GM12878 (cell line): ENCODE measurements around the gene XRCC6. TPM values are rescaled to one million over a fixed set of nuclear protein-coding genes. Genes with fewer than 3 reads are reported as not detected.

Experiments used
- ATAC-seq: fragments of 200-7000 bp; cut with Tn5 transposase; 3 replicates; pipeline ENCODE4 v1.9.1; 2020; ENCODE audit warnings: mild to moderate bottlenecking, moderate library complexity
- BruUV-seq: library from RNA; stranded (reverse); fragments of 400-500 nt; replicated peaks from 2 replicates; lab custom pipeline; 2021; lab: Mats Ljungman, UMichigan
- CTCF ChIA-PET: fragments of 300-600 bp; sonication (Branson Sonifier 250); formaldehyde crosslinking; extraction: SDS; loops from one replicate; lab custom pipeline; 2021; ENCODE audit warnings: inconsistent platforms; lab: Yijun Ruan, JAX
- POLR2A ChIA-PET: fragments of 350-600 bp; formaldehyde crosslinking; extraction: SDS; loops from one replicate; lab custom pipeline; 2021; ENCODE audit warnings: inconsistent platforms; lab: Charles Lee
- RAD21 ChIA-PET: fragments of 300-600 bp; sonication (Branson Sonifier 250); formaldehyde crosslinking; loops from one replicate; lab custom pipeline; 2023; ENCODE audit warnings: antibody characterized with exemption; ENCODE audit not compliant: unreplicated experiment; lab: Charles Lee
- SMC1A ChIA-PET: fragments of 300-600 bp; sonication (Branson Sonifier 250); formaldehyde crosslinking; loops from one replicate; lab custom pipeline; 2023; ENCODE audit not compliant: unreplicated experiment, uncharacterized antibody; lab: Charles Lee
- DNase-seq: peaks from one replicate; pipeline ENCODE4 v3.0.0-alpha.2; 2011; ENCODE audit warnings: low read depth, low spot score
- FAIRE-seq: peaks from 3 replicates; lab custom pipeline; 2011; peaks lifted over from hg19 to GRCh38; lab: Jason Lieb, UNC
- H2AFZ ChIP-seq: 2 replicates; pipeline ENCODE4 v1.6.0; 2011; ENCODE audit warnings: low read depth, low read length, control low read depth; ENCODE audit not compliant: control insufficient read depth
- H3K27ac ChIP-seq: 2 replicates; pipeline ENCODE4 v1.5.1; 2011; ENCODE audit warnings: control low read depth; ENCODE audit not compliant: control insufficient read depth, insufficient read depth
- H3K27me3 ChIP-seq, 2 experiments: replicated peaks in 1 of 2; 2 replicates each; pipeline versions ENCODE4 v1.6.0 to v1.6.1; 2011; ENCODE audit warnings: low read length in 1 of 2; ENCODE audit not compliant: control insufficient read depth in 2 of 2, insufficient read depth in 2 of 2
- H3K36me3 ChIP-seq, 2 experiments: 2 replicates each; pipeline ENCODE4 v1.5.1; 2011; ENCODE audit warnings: low read length in 1 of 2; ENCODE audit not compliant: control insufficient read depth in 2 of 2, insufficient read depth in 2 of 2
- H3K4me1 ChIP-seq: 2 replicates; pipeline ENCODE4 v1.6.1; 2011; ENCODE audit warnings: mild to moderate bottlenecking, low read length, moderate library complexity, mixed read lengths; ENCODE audit not compliant: control insufficient read depth, insufficient read depth
- H3K4me2 ChIP-seq: 2 replicates; pipeline ENCODE4 v1.6.0; 2011; ENCODE audit warnings: control low read depth; ENCODE audit not compliant: control insufficient read depth, insufficient read depth
- H3K4me3 ChIP-seq: fragments of 200-600 bp; sonication (generic); 2 replicates; pipeline ENCODE4 v1.5.1; 2016
- H3K79me2 ChIP-seq: 2 replicates; pipeline ENCODE4 v1.6.0; 2011; ENCODE audit warnings: low read length; ENCODE audit not compliant: control insufficient read depth, insufficient read depth
- H3K9ac ChIP-seq: 2 replicates; pipeline ENCODE4 v1.8.0; 2011; ENCODE audit warnings: low read length, control low read depth, mixed read lengths; ENCODE audit not compliant: control insufficient read depth, insufficient read depth
- H3K9me3 ChIP-seq: replicated peaks from 3 replicates; pipeline ENCODE4 v1.5.1; 2011; ENCODE audit warnings: mild to moderate bottlenecking, low read length; ENCODE audit not compliant: control insufficient read depth, insufficient read depth
- H4K20me1 ChIP-seq: 2 replicates; pipeline ENCODE4 v1.6.0; 2011; ENCODE audit not compliant: control insufficient read depth, insufficient read depth
- ATF7 ChIP-seq: fragments of 450-650 bp; IDR thresholded peaks from 2 replicates; pipeline ENCODE4 v1.6.1; 2016; ENCODE audit warnings: low read depth, mild to moderate bottlenecking
- CBX5 ChIP-seq: sonication (generic); IDR thresholded peaks from 2 replicates; pipeline ENCODE4 v1.6.1; 2016; ENCODE audit warnings: low read depth, moderate library complexity, mild to moderate bottlenecking, inconsistent platforms
- CHD2 ChIP-seq: IDR thresholded peaks from 2 replicates; pipeline ENCODE4 v1.6.1; 2011; ENCODE audit warnings: low read depth, low read length, improper control_type of control experiment, borderline replicate concordance
- GABPA ChIP-seq: IDR thresholded peaks from 2 replicates; pipeline ENCODE4 v1.6.1; 2014; ENCODE audit warnings: antibody characterized with exemption, low read depth, mild to moderate bottlenecking, inconsistent platforms
- HDAC6 ChIP-seq: fragments of 200-600 bp; sonication (generic); IDR thresholded peaks from one replicate; pipeline ENCODE4 v1.8.0; 2017; ENCODE audit warnings: antibody characterized with exemption; ENCODE audit not compliant: unreplicated experiment
- MEF2A ChIP-seq: IDR thresholded peaks from 2 replicates; pipeline ENCODE4 v1.6.1; 2011; ENCODE audit warnings: low read depth, mild to moderate bottlenecking, low read length, moderate library complexity; ENCODE audit not compliant: insufficient read depth
- SIX5 ChIP-seq: IDR thresholded peaks from 2 replicates; pipeline ENCODE4 v1.6.1; 2011; ENCODE audit warnings: mild to moderate bottlenecking, low read depth, low read length, moderate library complexity; ENCODE audit not compliant: severe bottlenecking
- TCF12 ChIP-seq: IDR thresholded peaks from 2 replicates; pipeline ENCODE4 v1.6.1; 2011; ENCODE audit warnings: low read depth, mild to moderate bottlenecking, low read length
- ZNF274 ChIP-seq: IDR thresholded peaks from one replicate; pipeline ENCODE4 v1.8.0; 2011; ENCODE audit not compliant: insufficient read length, insufficient read depth
- ZNF622 ChIP-seq: fragments of 450-650 bp; IDR thresholded peaks from 2 replicates; pipeline ENCODE4 v1.6.1; 2017; ENCODE audit warnings: mild to moderate bottlenecking, inconsistent platforms
- WGBS: methylation state at CpG from one replicate; pipeline ENCODE4 v1.1.6; 2016; ENCODE audit warnings: low lambda C conversion rate; ENCODE audit not compliant: insufficient replicate concordance, insufficient coverage; ENCODE audit errors: missing lambda C conversion rate; 5-methylcytosine and 5-hydroxymethylcytosine counted together
- in situ Hi-C: fragments of 300-500 bp; cut with MboI; formaldehyde crosslinking; loops from 9 replicates; pipeline ENCODE4 v1.14.3; 2018; ENCODE audit warnings: mixed read lengths
- intact Hi-C: fragments of 100-400 bp; cut with micrococcal nuclease; formaldehyde crosslinking; loops from one replicate; pipeline ENCODE4 v1.14.2; 2022; ENCODE audit not compliant: unreplicated experiment
- polyA plus RNA-seq, 11 experiments: library from polyadenylated mRNA; depleted of rRNA in 4 of 11; unstranded in 6 of 11; stranded (reverse) in 5 of 11; fragments of >200 nt; fragmentation: Nextera tagmentation in 4 of 11; fragmentation: Illumina TruSeq in 1 of 11; extraction: Ambion mirVana in 4 of 11; extraction: Trizol in 1 of 11; gene quantifications; 1 replicate in 1 of 11; 2 replicates in 10 of 11; pipeline versions ENCODE4 v1.2.1 to v1.2.3, GENCODE V29; 2011 to 2016; ENCODE audit warnings: inconsistent platforms in 2 of 11, missing spikeins in 2 of 11, low read depth in 1 of 11
- total RNA-seq, 4 experiments: library from RNA; depleted of rRNA in 3 of 4; stranded (reverse); fragments of >200 nt in 3 of 4; fragmentation: Illumina TruSeq in 1 of 4; extraction: Trizol in 1 of 4; gene quantifications; 2 replicates each; pipeline versions ENCODE4 v1.2.1 to v1.2.3, GENCODE V29; 2013 to 2021
- TF ChIP-seq, protein P1 (sequence below): IDR thresholded peaks from 2 replicates; pipeline ENCODE4 v1.6.1; 2011; ENCODE audit warnings: mild to moderate bottlenecking, low read depth, low read length, moderate library complexity; ENCODE audit not compliant: insufficient replicate concordance
- TF ChIP-seq, protein P2 (sequence below): IDR thresholded peaks from 2 replicates; pipeline ENCODE4 v1.6.1; 2011; ENCODE audit warnings: low read depth, mild to moderate bottlenecking, low read length, moderate library complexity, borderline replicate concordance; ENCODE audit errors: extremely low read depth

Gene XRCC6
- total and polyA plus RNA-seq, 10 of the 15 experiments (the other 5 are each of a cell fraction or from before 2014, with no cell fraction given) = 186 to 718 (median 348) TPM

DNA sequence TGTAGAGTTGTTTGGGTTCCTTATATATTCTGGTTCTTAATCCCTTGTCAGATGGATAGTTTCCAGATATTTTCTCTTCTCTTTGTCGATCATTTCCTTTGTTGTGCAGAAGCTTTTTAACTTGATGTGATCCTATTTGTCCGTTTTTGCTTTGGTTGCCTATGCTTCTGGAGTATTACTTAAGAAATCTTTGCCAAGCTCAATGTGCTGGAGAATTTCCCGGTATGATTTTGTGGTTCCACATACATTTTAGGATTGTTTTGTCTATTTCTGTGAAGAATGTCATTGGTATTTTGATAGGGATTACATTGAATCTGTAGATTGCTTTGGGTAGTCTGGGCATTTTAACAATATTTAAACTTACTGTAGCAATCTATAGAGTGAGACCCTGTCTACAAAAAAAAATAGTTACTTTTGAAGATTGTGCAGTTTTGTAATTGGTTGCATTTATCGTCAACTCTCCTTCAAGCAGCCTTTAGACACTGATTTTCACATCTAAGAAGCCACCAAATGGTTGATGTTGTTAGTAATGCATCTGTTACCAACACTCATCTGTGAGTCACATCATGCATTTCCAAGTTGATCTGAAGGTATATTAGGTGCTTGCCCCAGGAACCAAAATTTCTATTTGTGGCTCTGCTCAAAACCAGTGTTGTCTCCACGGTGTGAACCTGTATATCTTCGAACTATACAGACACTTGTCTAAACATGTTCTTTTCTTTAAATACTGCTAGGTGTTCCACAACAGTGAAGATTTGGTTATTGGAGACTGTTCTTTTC lies 21.4 kb downstream of the XRCC6 start:
- Histone ChIP-seq H3K4me3 (no peak overlapping the region), H3K9me3 (no peaks in the 10 kb centered on the region), H3K9ac (no peak overlapping the region), H4K20me1 (no peaks in the 10 kb centered on the region), H2AFZ (no peak overlapping the region), H3K4me2 (no peak overlapping the region), H3K79me2 (no peaks in the 10 kb centered on the region), H3K36me3 (peaks cover 18 to 22% of the 10 kb centered on the region in 2 experiments), H3K27ac (no peak overlapping the region), H3K4me1 (no peaks in the 10 kb centered on the region), H3K27me3 (no peaks in the 10 kb centered on the region)
- TSS peak; percentile 36 for BruUV-seq
- ChIA-PET SMC1A (no interaction called here), POLR2A (interaction anchor here (0.6 kb wide), 1 partner anchor 165 kb away, joined by 4 read pairs; no protein-coding TSS in a partner anchor), RAD21 (no interaction called here), CTCF (no interaction called here)
- WGBS = 68% methylated on average over 6 of the region's 6 CpGs
- TF ChIP-seq CBX5 (no peak), SIX5 (no peak), ZNF622 (no peak)
- DNase-seq = no peak
- no peak for ATAC-seq
- intact Hi-C loops (no loop called here), in situ Hi-C loops (no loop called here)
- no peak for FAIRE-seq

DNA sequence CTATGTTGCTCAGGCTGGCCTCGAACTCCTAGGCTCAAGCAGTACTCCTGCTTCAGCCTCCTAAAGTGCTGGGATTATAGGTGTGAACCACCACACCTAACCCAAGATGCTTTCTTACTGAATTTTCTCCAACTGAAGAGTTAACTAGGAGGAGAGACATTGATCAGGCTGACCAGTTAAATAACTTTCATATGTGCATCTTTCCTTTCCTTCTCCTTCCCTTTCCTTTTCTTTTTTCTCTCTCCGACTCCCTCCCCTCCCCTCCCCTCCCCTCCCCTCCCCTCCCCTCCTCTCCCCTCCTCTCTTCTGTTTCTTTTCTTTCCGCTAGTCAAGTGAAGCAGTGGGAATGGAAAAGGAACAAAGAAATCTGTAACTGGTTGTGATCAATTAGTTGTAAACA lies 26.7 kb downstream of the XRCC6 start:
- no peaks in the 10 kb centered on the region; the same call in 1 of the 2 replicates for H3K79me2 ChIP-seq
- SMC1A ChIA-PET = no interaction called here
- CTCF ChIA-PET = interaction anchor here (2.0 kb wide), 1 partner anchor 20 kb away, joined by 7 read pairs; no protein-coding TSS in a partner anchor
- FAIRE-seq (no peak), DNase-seq (no peak), ATAC-seq (no peak)
- 50% methylated on average over 2 of the region's 3 CpGs for WGBS
- H2AFZ ChIP-seq = no peak overlapping the region
- no peaks in the 10 kb centered on the region for H3K27me3 ChIP-seq
- no peaks in the 10 kb centered on the region for H3K9me3 ChIP-seq
- no peak overlapping the region for H3K9ac ChIP-seq
- H3K36me3 ChIP-seq = peaks cover 9 to 32% of the 10 kb centered on the region in 2 experiments
- intact Hi-C loops (no loop called here), in situ Hi-C loops (no loop called here)
- no peaks in the 10 kb centered on the region for H3K4me1 ChIP-seq
- no peak overlapping the region for H3K27ac ChIP-seq
- RAD21 ChIA-PET = no interaction called here
- POLR2A ChIA-PET = interaction anchor here (0.6 kb wide), 1 partner anchor 79 kb away, joined by 5 read pairs; no protein-coding TSS in a partner anchor
- no peak overlapping the region for H3K4me2 ChIP-seq
- BruUV-seq = no TSS peak
- no peak overlapping the region for H3K4me3 ChIP-seq
- no peaks in the 10 kb centered on the region for H4K20me1 ChIP-seq
- TF ChIP-seq ZNF274 (no peak), GABPA (no peak), TCF12 (no peak), MEF2A (no peak), HDAC6 (no peak), CHD2 (no peak), ATF7 (no peak)
- TF ChIP-seq, protein P1, sequence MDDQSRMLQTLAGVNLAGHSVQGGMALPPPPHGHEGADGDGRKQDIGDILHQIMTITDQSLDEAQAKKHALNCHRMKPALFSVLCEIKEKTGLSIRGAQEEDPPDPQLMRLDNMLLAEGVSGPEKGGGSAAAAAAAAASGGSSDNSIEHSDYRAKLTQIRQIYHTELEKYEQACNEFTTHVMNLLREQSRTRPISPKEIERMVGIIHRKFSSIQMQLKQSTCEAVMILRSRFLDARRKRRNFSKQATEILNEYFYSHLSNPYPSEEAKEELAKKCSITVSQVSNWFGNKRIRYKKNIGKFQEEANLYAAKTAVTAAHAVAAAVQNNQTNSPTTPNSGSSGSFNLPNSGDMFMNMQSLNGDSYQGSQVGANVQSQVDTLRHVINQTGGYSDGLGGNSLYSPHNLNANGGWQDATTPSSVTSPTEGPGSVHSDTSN = no peak
- TF ChIP-seq, protein P2, sequence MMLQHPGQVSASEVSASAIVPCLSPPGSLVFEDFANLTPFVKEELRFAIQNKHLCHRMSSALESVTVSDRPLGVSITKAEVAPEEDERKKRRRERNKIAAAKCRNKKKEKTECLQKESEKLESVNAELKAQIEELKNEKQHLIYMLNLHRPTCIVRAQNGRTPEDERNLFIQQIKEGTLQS = no peak
